BLaER1 treated with 17β-estradiol and CSF1 and Interleukin-3, amounts not matched to agents 10 nM and 100 nM (cell line): ENCODE results near the gene BLOC1S2.
"Not testable (repeated sequence)": the region's sequence is repeated elsewhere in the genome, so short reads cannot be mapped to it uniquely, and the experiment has no call there.

Source experiments
- H3K27ac ChIP-seq, 11 experiments: shearing (Covaris generic); formaldehyde crosslinking; 2 replicates each; pipeline ENCODE4 v1.8.1; 2022
- H3K27me3 ChIP-seq, 11 experiments: shearing (Covaris generic); formaldehyde crosslinking; 2 replicates each; pipeline ENCODE4 v1.8.1; 2022
- H3K36me3 ChIP-seq, 11 experiments: shearing (Covaris generic); formaldehyde crosslinking; 2 replicates each; pipeline ENCODE4 v1.8.1; 2022
- H3K4me1 ChIP-seq, 10 experiments: shearing (Covaris generic); formaldehyde crosslinking; 2 replicates each; pipeline ENCODE4 v1.8.1; 2022
- H3K4me2 ChIP-seq, 11 experiments: shearing (Covaris generic); formaldehyde crosslinking; 2 replicates each; pipeline ENCODE4 v1.8.1; 2022
- H3K4me3 ChIP-seq, 10 experiments: shearing (Covaris generic); formaldehyde crosslinking; 2 replicates each; pipeline ENCODE4 v1.8.1; 2022
- H3K9ac ChIP-seq, 11 experiments: shearing (Covaris generic); formaldehyde crosslinking; 2 replicates each; pipeline ENCODE4 v1.8.1; 2022
- H3K9me3 ChIP-seq, 11 experiments: shearing (Covaris generic); formaldehyde crosslinking; replicated peaks in 1 of 11; 2 replicates each; pipeline ENCODE4 v1.8.1; 2022
- H4K20me1 ChIP-seq, 11 experiments: shearing (Covaris generic); formaldehyde crosslinking; 2 replicates each; pipeline ENCODE4 v1.8.1; 2022
- Cebpa-rat ChIP-seq, 11 experiments: shearing (Covaris generic); IDR thresholded peaks; 2 replicates each; pipeline ENCODE4 v1.8.1; 2022

Gene BLOC1S2

DNA sequence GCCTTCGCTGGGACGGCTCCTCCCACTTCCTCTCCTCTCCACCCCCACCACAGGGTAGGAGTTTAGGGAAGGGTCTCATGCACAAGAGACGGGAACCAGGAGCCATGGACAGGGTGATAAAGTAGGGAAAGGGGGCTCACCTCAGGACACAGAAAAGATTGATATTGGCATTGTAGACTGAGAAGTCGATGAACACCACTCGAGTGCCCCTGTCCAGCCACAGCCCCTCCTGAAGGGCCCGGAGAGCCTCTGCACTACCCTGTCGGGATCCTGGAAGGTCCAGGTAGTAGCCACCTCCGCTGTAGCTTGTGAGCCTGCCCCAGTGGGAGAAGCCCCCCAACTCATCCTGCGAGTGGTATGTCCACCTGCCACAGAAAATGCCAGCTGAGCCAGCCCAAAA is 10.8 kb upstream of the BLOC1S2 start:
- peak overlapping the region in 3 of 11 experiments; percentile 7 to 74 (median 31); a peak in 5 of 22 replicates for H3K4me2 ChIP-seq
- H3K27me3 ChIP-seq: no peaks in the 10 kb centered on the region
- H4K20me1 ChIP-seq: no peaks in the 10 kb centered on the region
- no peak overlapping the region for H3K9ac ChIP-seq
- TF ChIP-seq Cebpa-rat (IDR thresholded peaks at IDR 0.05): no peak
- H3K9me3 ChIP-seq: peaks cover 0 to 14% (median 0%) of the 10 kb centered on the region in 11 experiments; a peak in 7 of 22 replicates
- no peak overlapping the region for H3K27ac ChIP-seq
- peaks cover 0 to 29% (median 7%) of the 10 kb centered on the region in 10 experiments; a peak in 13 of 20 replicates for H3K4me1 ChIP-seq
- no peak overlapping the region for H3K4me3 ChIP-seq
- no peaks in the 10 kb centered on the region for H3K36me3 ChIP-seq

DNA sequence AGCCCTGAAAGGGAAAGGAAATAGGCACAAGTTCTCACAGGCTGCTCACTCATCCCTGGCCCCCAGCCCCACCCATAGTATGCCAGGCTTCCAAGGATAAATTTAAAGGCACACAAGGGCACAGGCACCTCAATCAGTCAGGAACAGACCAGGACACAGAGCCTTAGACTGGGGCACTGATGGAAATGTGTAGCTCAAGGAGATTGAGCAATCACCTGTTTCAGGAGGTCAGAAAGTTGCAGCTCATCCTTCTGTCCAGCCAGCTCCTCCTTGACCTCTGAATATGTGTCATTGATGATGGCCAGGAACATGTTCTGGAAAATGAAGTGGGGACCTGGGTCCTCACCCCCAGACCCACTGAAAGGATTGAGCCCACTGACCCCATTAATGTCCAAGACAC is 6.6 kb upstream of the BLOC1S2 start:
- no peak; a peak in 1 of 22 replicates for TF ChIP-seq Cebpa-rat (IDR thresholded peaks at IDR 0.05)
- Histone ChIP-seq H3K27ac (peak overlapping the region in 1 of 11 experiments; percentile 70; a peak in 1 of 22 replicates), H3K4me2 (peak overlapping the region in 6 of 11 experiments; percentile 24 to 87 (median 52); a peak in 10 of 22 replicates), H3K27me3 (no peaks in the 10 kb centered on the region), H4K20me1 (no peaks in the 10 kb centered on the region), H3K4me1 (peaks cover 0 to 69% (median 29%) of the 10 kb centered on the region in 10 experiments; a peak in 14 of 20 replicates), H3K36me3 (no peaks in the 10 kb centered on the region), H3K9ac (no peak overlapping the region), H3K9me3 (no peaks in the 10 kb centered on the region), H3K4me3 (no peak overlapping the region)

DNA sequence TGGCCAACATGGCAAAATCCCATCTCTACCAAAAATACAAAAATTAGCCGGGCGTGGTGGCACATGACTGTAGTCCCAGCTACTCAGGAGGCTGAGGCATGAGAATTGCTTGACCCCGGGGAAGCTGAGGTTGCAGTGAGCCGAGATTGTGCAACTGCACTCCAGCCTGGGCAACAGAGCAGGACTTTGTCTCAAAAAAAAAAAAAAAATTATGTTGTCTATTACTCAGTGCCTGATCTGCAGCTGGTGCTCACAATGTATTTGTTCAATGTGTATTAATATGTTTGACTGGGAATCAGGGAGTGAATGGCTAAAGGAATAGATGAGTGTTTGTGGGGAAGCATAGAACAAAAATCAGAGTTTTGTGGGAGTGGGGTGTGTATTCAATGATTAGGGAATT is 5.8 kb upstream of the BLOC1S2 start:
- Histone ChIP-seq H3K4me1 (peaks cover 0 to 70% (median 29%) of the 10 kb centered on the region in 10 experiments; a peak in 14 of 20 replicates), H3K27ac (peak overlapping the region in 5 of 11 experiments; percentile 19 to 74 (median 70); a peak in 9 of 22 replicates), H3K9ac (peak overlapping the region in 3 of 11 experiments; percentile 18 to 48 (median 28); a peak in 1 of 22 replicates), H3K4me2 (peak overlapping the region in 7 of 11 experiments; percentile 24 to 87 (median 50); a peak in 12 of 22 replicates)
- not testable (repeated sequence) for H3K36me3 ChIP-seq, H3K27me3 ChIP-seq, H4K20me1 ChIP-seq, H3K4me3 ChIP-seq, H3K9me3 ChIP-seq
- TF ChIP-seq Cebpa-rat (IDR thresholded peaks at IDR 0.05): peak in 4 of 11 experiments; percentile 24 to 60 (median 32); a peak in 2 of 22 replicates

DNA sequence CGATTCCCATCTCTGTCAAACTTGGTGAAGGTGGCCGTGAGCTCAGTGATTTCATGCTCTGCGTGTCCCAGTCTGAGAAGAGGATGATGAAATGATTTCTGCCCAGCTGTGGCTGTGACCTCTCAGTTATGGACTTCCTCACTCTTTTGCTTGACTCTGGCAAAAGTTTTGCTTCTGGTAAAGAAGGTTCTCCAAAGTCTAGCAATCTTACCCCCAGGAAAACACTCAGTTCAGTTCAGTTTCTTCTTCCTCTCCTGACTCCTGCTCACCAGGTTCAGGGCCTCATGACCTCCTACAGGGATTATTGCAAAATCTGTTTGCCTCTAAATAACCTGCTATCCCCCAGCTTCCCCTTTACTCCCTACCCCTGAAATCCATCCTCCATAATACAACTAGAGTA is 4.9 kb upstream of the BLOC1S2 start:
- no peak overlapping the region for H3K4me3 ChIP-seq
- H3K36me3 ChIP-seq: no peaks in the 10 kb centered on the region
- peaks cover 6 to 69% (median 36%) of the 10 kb centered on the region in 10 experiments for H3K4me1 ChIP-seq
- peak overlapping the region in 8 of 11 experiments; percentile 8 to 87 (median 50); a peak in 14 of 22 replicates for H3K4me2 ChIP-seq
- TF ChIP-seq Cebpa-rat (IDR thresholded peaks at IDR 0.05): 0 out of 22 replicates have a peak, but pooled peaks of 1 of the 11 experiments have one; percentile 21
- no peaks in the 10 kb centered on the region for H3K27me3 ChIP-seq
- peak overlapping the region in 3 of 11 experiments; percentile 28 to 59 (median 48); a peak in 4 of 22 replicates for H3K9ac ChIP-seq
- H4K20me1 ChIP-seq: no peaks in the 10 kb centered on the region
- H3K9me3 ChIP-seq: no peaks in the 10 kb centered on the region
- H3K27ac ChIP-seq: peak overlapping the region in 6 of 11 experiments; percentile 1 to 74 (median 64); a peak in 10 of 22 replicates

DNA sequence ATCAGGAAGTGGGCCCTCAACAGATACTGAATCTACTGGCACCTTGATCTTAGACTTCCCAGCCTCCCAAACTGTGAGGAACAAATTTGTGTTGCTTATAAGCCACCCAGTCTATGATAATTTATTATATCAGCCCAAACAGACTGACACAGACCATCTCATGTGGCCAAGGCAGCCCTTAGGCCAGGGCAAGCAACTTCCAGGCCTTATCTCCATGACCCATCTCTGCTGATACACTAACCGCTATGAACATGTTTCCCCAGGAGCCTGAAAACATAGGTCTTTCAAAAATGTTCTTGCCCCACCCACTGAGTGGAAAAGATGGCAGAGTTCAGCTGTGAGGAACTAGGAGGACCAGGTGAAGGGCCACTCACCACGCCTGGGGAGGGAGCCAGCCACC is 3.2 kb upstream of the BLOC1S2 start:
- no peak for TF ChIP-seq Cebpa-rat (IDR thresholded peaks at IDR 0.05)
- Histone ChIP-seq H3K4me1 (peaks cover 18 to 80% (median 48%) of the 10 kb centered on the region in 10 experiments), H3K36me3 (peaks cover 0 to 6% (median 2%) of the 10 kb centered on the region in 11 experiments; a peak in 10 of 22 replicates), H3K4me3 (no peak overlapping the region), H3K9ac (no peak overlapping the region), H3K4me2 (peak overlapping the region in 6 of 11 experiments; percentile 24 to 87 (median 52); a peak in 10 of 22 replicates), H3K27ac (0 out of 22 replicates have a peak overlapping the region, but pooled peaks of 1 of the 11 experiments have one; percentile 74), H3K27me3 (no peaks in the 10 kb centered on the region), H4K20me1 (peaks cover 0 to 13% (median 0%) of the 10 kb centered on the region in 11 experiments; a peak in 4 of 22 replicates), H3K9me3 (no peaks in the 10 kb centered on the region)

DNA sequence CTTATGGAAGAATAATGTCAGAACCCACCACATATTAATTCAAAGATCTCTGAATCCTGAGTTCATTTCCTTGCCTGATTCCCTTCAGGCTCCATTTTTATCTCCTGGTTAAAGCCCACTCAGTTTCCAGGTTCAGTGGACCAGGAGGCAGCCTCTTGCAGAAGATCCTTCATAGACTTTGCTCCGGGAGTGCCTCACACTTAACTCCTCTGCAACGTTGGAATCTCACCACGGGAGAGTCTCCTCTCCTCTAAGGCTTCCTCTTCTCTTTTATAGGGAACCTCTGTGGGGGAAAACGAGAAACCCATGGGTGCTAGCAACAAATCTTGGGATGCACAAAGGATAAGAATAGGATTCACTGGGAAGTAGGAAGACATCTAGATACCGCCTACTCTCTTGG is 1.7 kb upstream of the BLOC1S2 start:
- Histone ChIP-seq H4K20me1 (peaks cover 5 to 24% (median 14%) of the 10 kb centered on the region in 11 experiments; a peak in 15 of 22 replicates), H3K36me3 (peaks cover 5 to 20% (median 16%) of the 10 kb centered on the region in 11 experiments; a peak in 20 of 22 replicates), H3K4me2 (0 out of 22 replicates have a peak overlapping the region, but pooled peaks of 1 of the 11 experiments have one; percentile 1), H3K9me3 (no peaks in the 10 kb centered on the region), H3K27me3 (no peaks in the 10 kb centered on the region), H3K9ac (no peak overlapping the region), H3K27ac (no peak overlapping the region), H3K4me1 (peaks cover 18 to 89% (median 62%) of the 10 kb centered on the region in 10 experiments), H3K4me3 (no peak overlapping the region)
- TF ChIP-seq Cebpa-rat (IDR thresholded peaks at IDR 0.05): no peak

DNA sequence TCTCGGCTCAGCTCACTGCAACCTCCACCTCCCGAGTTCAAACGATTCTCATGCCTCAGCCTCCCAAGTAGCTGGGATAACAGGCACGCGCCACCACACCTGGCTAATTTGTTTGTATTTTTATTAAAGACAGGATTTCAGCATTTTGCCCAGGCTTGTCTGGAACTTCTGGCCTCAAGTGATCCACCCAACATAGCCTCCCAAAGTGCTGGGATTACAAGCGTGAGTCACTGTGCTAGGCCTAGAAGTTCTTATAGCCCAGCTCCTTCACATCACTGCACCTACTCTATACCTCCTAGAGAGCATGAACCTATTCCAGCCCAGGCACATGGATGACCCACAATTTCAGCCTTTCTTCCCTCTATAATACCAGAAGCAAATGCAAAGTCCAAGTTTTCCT is 1.3 kb upstream of the BLOC1S2 start:
- H3K27me3 ChIP-seq: no peaks in the 10 kb centered on the region
- no peaks in the 10 kb centered on the region for H3K9me3 ChIP-seq
- H3K4me2 ChIP-seq: peak overlapping the region in 2 of 11 experiments; percentile 93 to 95; a peak in 4 of 22 replicates
- peaks cover 18 to 89% (median 64%) of the 10 kb centered on the region in 10 experiments for H3K4me1 ChIP-seq
- H3K9ac ChIP-seq: no peak overlapping the region
- peaks cover 9 to 28% (median 18%) of the 10 kb centered on the region in 11 experiments; a peak in 15 of 22 replicates for H4K20me1 ChIP-seq
- no peak for TF ChIP-seq Cebpa-rat (IDR thresholded peaks at IDR 0.05)
- peaks cover 10 to 25% (median 19%) of the 10 kb centered on the region in 11 experiments; a peak in 20 of 22 replicates for H3K36me3 ChIP-seq
- no peak overlapping the region for H3K27ac ChIP-seq
- H3K4me3 ChIP-seq: no peak overlapping the region

DNA sequence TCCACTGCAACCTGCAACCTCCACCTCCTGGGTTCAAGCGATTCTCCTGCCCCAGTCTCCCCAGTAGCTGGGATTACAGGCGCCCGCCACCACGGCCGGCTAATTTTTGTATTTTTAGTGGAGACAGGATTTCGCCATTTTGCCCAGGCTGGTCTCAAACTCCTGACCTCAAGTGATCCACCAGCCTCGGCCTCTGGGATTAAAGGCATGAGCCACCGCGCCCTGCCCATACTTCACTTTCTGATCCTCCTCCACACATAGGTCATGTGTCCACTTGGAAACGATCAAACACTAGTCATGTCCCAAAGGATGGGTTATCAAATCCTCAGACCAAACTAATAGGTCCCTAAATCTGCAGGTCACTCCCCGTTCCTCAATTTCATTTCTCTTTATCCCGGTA is 1.2 kb downstream of the BLOC1S2 start:
- peaks cover 31 to 49% (median 44%) of the 10 kb centered on the region in 11 experiments for H3K36me3 ChIP-seq
- H3K27ac ChIP-seq: peak overlapping the region; percentile 63 to 89 (median 83)
- H4K20me1 ChIP-seq: peaks cover 15 to 49% (median 36%) of the 10 kb centered on the region in 11 experiments; a peak in 17 of 22 replicates

DNA sequence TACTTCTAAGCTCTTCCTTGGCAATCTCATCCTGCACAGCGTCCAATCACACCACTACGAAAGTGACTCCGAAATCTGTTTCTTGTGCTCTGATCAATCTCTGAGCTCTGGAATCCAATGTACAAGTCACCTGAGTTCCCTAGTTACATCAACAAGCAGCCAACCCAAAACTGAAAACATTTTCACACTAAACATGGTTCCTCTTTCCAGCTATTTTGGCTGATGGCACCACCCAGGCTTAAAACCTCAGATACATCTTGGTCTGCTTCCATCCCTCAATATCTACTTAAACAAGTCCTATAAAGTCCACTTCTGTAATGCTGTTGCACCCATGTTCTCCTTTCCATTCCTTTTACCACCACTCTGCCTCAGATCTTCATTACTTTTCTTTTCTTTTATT is 3.6 kb downstream of the BLOC1S2 start:
- H3K36me3 ChIP-seq: peaks cover 49 to 68% (median 61%) of the 10 kb centered on the region in 11 experiments
- peak overlapping the region in 1 of 11 experiments; percentile 23; a peak in 1 of 22 replicates for H3K27ac ChIP-seq
- no peaks in the 10 kb centered on the region for H3K27me3 ChIP-seq
- no peaks in the 10 kb centered on the region for H3K9me3 ChIP-seq
- peaks cover 18 to 54% (median 37%) of the 10 kb centered on the region in 10 experiments for H3K4me1 ChIP-seq
- TF ChIP-seq Cebpa-rat (IDR thresholded peaks at IDR 0.05): no peak
- peaks cover 15 to 53% (median 36%) of the 10 kb centered on the region in 11 experiments; a peak in 17 of 22 replicates for H4K20me1 ChIP-seq
- H3K9ac ChIP-seq: no peak overlapping the region
- H3K4me3 ChIP-seq: no peak overlapping the region
- peak overlapping the region in 8 of 11 experiments; percentile 1 to 95 (median 72); a peak in 12 of 22 replicates for H3K4me2 ChIP-seq

More for the DNA sequence above, 1.2 kb downstream of the BLOC1S2 start:
- peak overlapping the region; percentile 75 to 87 (median 86) for H3K9ac ChIP-seq
- peak overlapping the region; percentile 77 to 95 (median 91) for H3K4me2 ChIP-seq
- peaks cover 18 to 76% (median 44%) of the 10 kb centered on the region in 10 experiments for H3K4me1 ChIP-seq
- not testable (repeated sequence) for H3K9me3 ChIP-seq, H3K27me3 ChIP-seq
- H3K4me3 ChIP-seq: peak overlapping the region; percentile 73 to 94 (median 80)

DNA sequence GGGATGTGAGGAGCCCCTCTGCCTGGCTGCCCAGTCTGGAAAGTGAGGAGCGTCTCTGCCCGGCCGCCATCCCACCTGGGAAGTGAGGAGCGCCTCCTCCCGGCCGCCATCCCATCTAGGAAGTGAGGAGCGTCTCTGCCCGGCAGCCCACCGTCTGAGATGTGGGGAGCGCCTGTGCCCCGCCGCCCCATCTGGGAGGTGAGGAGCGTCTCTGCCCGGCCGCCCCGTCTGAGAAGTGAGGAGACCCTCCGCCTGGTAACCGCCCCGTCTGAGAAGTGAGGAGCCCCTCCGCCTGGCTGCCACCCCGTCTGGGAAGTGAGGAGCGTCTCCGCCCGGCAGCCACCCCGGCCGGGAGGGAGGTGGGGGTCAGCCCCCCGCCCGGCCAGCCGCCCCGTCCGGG is 9.5 kb downstream of the BLOC1S2 start:
- Histone ChIP-seq H3K36me3 (peaks cover 47 to 75% (median 61%) of the 10 kb centered on the region in 11 experiments), H3K4me1 (peaks cover 0 to 13% (median 0%) of the 10 kb centered on the region in 10 experiments; a peak in 4 of 20 replicates), H4K20me1 (peaks cover 0 to 27% (median 10%) of the 10 kb centered on the region in 11 experiments; a peak in 13 of 22 replicates)
- H3K4me3 ChIP-seq, H3K27me3 ChIP-seq, H3K9ac ChIP-seq, H3K4me2 ChIP-seq, H3K9me3 ChIP-seq, H3K27ac ChIP-seq: not testable (repeated sequence)
